Trophoblast cell (in vitro differentiated cells and primary cell): ENCODE measurements around the gene ZP4.
A peak's percentile ranks its signal among the peaks of the same experiment; 100 is the strongest.

Source experiments
- DNase-seq, 2 donors: peaks; one replicate each; pipeline ENCODE4 v3.0.0-alpha.2; 2016
- H2AFZ ChIP-seq: 2 replicates; pipeline ENCODE4 v1.6.1; 2013; ENCODE audit warnings: low read length, moderate library complexity, mild to moderate bottlenecking; ENCODE audit not compliant: insufficient read depth, poor library complexity
- H2AK5ac ChIP-seq: 2 replicates; pipeline ENCODE4 v1.6.1; 2013; ENCODE audit warnings: mild to moderate bottlenecking, low read length
- H2BK120ac ChIP-seq: 2 replicates; pipeline ENCODE4 v1.6.1; 2013; ENCODE audit warnings: low read length, mild to moderate bottlenecking, moderate library complexity; ENCODE audit not compliant: insufficient read depth, poor library complexity
- H2BK12ac ChIP-seq: 2 replicates; pipeline ENCODE4 v1.6.1; 2013; ENCODE audit warnings: mild to moderate bottlenecking, low read length, moderate library complexity
- H2BK5ac ChIP-seq: 2 replicates; pipeline ENCODE4 v1.6.1; 2013; ENCODE audit warnings: low read length, low read depth, moderate library complexity, mild to moderate bottlenecking; ENCODE audit not compliant: poor library complexity
- H3K14ac ChIP-seq: 2 replicates; pipeline ENCODE4 v1.6.1; 2013; ENCODE audit warnings: mild to moderate bottlenecking, low read length
- H3K18ac ChIP-seq: 2 replicates; pipeline ENCODE4 v1.6.1; 2013; ENCODE audit warnings: mild to moderate bottlenecking, low read length
- H3K23ac ChIP-seq: 2 replicates; pipeline ENCODE4 v1.6.1; 2013; ENCODE audit warnings: low read length
- H3K27ac ChIP-seq: 2 replicates; pipeline ENCODE4 v1.5.1; 2013; ENCODE audit warnings: low read depth, mild to moderate bottlenecking, inconsistent platforms, low read length, moderate library complexity
- H3K27me3 ChIP-seq: 2 replicates; pipeline ENCODE4 v1.6.1; 2013; ENCODE audit warnings: inconsistent platforms, mild to moderate bottlenecking, low read length, moderate library complexity; ENCODE audit not compliant: insufficient read depth
- H3K36me3 ChIP-seq, 2 experiments: 1 replicate in 1 of 2; 2 replicates in 1 of 2; pipeline ENCODE4 v1.6.1; 2013; ENCODE audit warnings: low read length in 2 of 2, mild to moderate bottlenecking in 2 of 2, moderate library complexity in 1 of 2; ENCODE audit not compliant: insufficient read depth in 2 of 2, control insufficient read depth in 1 of 2
- H3K4ac ChIP-seq: 2 replicates; pipeline ENCODE4 v1.6.1; 2013; ENCODE audit warnings: low read depth, mild to moderate bottlenecking, low read length, moderate library complexity
- H3K4me1 ChIP-seq, 2 experiments: 1 replicate in 1 of 2; 2 replicates in 1 of 2; pipeline ENCODE4 v1.6.1; 2013; ENCODE audit warnings: low read length in 2 of 2, mild to moderate bottlenecking in 2 of 2, moderate library complexity in 1 of 2; ENCODE audit not compliant: insufficient read depth in 2 of 2, control insufficient read depth in 1 of 2
- H3K4me2 ChIP-seq: 2 replicates; pipeline ENCODE4 v1.6.1; 2013; ENCODE audit warnings: inconsistent platforms, mild to moderate bottlenecking, low read length, moderate library complexity
- H3K4me3 ChIP-seq: 2 replicates; pipeline ENCODE4 v1.5.1; 2013; ENCODE audit warnings: mild to moderate bottlenecking, low read depth, low read length, inconsistent platforms
- H3K79me1 ChIP-seq: one replicate; pipeline ENCODE4 v1.6.1; 2013; ENCODE audit warnings: low read length
- H3K79me2 ChIP-seq: 2 replicates; pipeline ENCODE4 v1.6.1; 2013; ENCODE audit warnings: low read length, mild to moderate bottlenecking; ENCODE audit not compliant: control insufficient read depth, insufficient read depth, poor library complexity
- H3K9ac ChIP-seq: 2 replicates; pipeline ENCODE4 v1.6.1; 2013; ENCODE audit warnings: mild to moderate bottlenecking, low read length
- H3K9me3 ChIP-seq: 2 replicates; pipeline ENCODE4 v1.6.1; 2013; ENCODE audit warnings: low read depth, mild to moderate bottlenecking, control low read depth, inconsistent platforms, low read length; ENCODE audit not compliant: insufficient read depth
- H4K12ac ChIP-seq: 2 replicates; pipeline ENCODE4 v1.6.1; 2013; ENCODE audit warnings: low read depth, mild to moderate bottlenecking, low read length, moderate library complexity
- H4K8ac ChIP-seq: 2 replicates; pipeline ENCODE4 v1.6.1; 2013; ENCODE audit warnings: low read depth, mild to moderate bottlenecking, low read length, moderate library complexity
- H4K91ac ChIP-seq: one replicate; pipeline ENCODE4 v1.6.1; 2013; ENCODE audit warnings: low read depth, mild to moderate bottlenecking, low read length, moderate library complexity
- WGBS: extraction: QIAGEN DNeasy Blood & Tissue Kit; methylation state at CpG from one replicate; pipeline ENCODE4 v1.1.7; 2013; ENCODE audit warnings: missing lambda C conversion rate; ENCODE audit not compliant: insufficient read length, insufficient coverage; ENCODE audit errors: extremely low coverage; 5-methylcytosine and 5-hydroxymethylcytosine counted together

Gene ZP4

DNA sequence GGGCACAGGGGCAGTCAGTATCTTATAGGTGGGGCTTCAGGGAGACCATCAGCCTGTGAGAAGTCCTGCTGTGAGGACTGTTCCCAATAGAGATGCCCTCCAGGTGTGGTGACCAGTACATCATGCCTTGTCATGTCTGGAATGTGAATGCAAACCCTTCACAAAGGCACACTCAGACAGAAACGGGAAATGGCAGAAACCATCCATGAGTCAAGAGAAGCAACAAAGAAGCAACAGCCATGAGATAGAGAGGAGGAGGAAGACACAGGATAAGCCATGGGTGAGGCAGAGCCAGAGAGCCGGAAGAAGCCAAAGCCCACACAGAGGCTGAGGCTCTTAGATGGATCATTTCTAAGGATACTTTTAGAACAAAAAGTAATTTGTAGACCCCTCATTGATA, 20.1 kb upstream of the ZP4 start:
- Histone ChIP-seq H3K79me1 (no peaks in the 10 kb centered on the region), H3K79me2 (no peaks in the 10 kb centered on the region), H3K4ac (no peak overlapping the region), H2AK5ac (no peak overlapping the region), H3K4me2 (no peak overlapping the region), H3K23ac (peak overlapping the region; percentile 21), H3K27me3 (no peaks in the 10 kb centered on the region), H3K27ac (no peak overlapping the region), H3K4me3 (no peak overlapping the region), H4K8ac (no peak overlapping the region), H3K9me3 (peaks cover 3% of the 10 kb centered on the region), H3K14ac (no peak overlapping the region), H3K9ac (peak overlapping the region; percentile 63), H2BK5ac (no peak overlapping the region), H3K18ac (no peak overlapping the region), H4K12ac (no peak overlapping the region), H4K91ac (no peak overlapping the region), H2BK12ac (no peak overlapping the region), H2AFZ (no peak overlapping the region), H2BK120ac (no peak overlapping the region), H3K36me3 (no peaks in the 10 kb centered on the region), H3K4me1 (no peaks in the 10 kb centered on the region)
- WGBS, result no CpG with 5 or more reads among the region's 2 CpGs
- DNase-seq, result peak; percentile 42 to 58

DNA sequence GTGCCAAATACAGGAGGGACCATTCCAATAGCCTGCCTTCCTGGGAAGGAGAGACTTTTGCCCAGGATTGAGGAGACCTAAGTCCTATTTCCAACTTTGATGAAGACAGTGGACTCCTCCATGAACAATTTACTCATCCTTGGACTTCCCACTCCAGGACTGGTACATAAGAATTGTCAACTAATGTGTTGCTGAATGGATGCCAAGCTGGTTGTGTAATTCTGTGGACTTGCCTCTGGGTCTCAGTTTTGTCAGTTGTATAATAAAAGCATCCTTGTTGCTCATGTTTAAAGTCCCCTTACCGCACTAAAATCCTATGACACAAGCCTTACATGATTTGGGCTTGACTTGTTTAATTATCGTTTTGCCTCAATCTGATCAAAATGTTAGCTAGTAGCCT, 13.2 kb upstream of the ZP4 start:
- Histone ChIP-seq H3K4me2 (no peak overlapping the region), H3K27me3 (no peaks in the 10 kb centered on the region), H3K27ac (no peak overlapping the region), H3K23ac (no peak overlapping the region), H3K18ac (no peak overlapping the region), H3K79me2 (no peaks in the 10 kb centered on the region), H3K9me3 (no peaks in the 10 kb centered on the region), H4K91ac (no peak overlapping the region), H3K4me3 (no peak overlapping the region), H4K12ac (no peak overlapping the region), H2BK5ac (no peak overlapping the region), H4K8ac (no peak overlapping the region), H2AFZ (no peak overlapping the region), H2AK5ac (no peak overlapping the region), H3K9ac (no peak overlapping the region), H3K4me1 (no peaks in the 10 kb centered on the region), H3K79me1 (no peaks in the 10 kb centered on the region), H3K36me3 (no peaks in the 10 kb centered on the region), H3K14ac (no peak overlapping the region), H2BK120ac (no peak overlapping the region), H3K4ac (no peak overlapping the region), H2BK12ac (no peak overlapping the region)
- WGBS, result no CpG with 5 or more reads among the region's 2 CpGs
- no peak for DNase-seq

DNA sequence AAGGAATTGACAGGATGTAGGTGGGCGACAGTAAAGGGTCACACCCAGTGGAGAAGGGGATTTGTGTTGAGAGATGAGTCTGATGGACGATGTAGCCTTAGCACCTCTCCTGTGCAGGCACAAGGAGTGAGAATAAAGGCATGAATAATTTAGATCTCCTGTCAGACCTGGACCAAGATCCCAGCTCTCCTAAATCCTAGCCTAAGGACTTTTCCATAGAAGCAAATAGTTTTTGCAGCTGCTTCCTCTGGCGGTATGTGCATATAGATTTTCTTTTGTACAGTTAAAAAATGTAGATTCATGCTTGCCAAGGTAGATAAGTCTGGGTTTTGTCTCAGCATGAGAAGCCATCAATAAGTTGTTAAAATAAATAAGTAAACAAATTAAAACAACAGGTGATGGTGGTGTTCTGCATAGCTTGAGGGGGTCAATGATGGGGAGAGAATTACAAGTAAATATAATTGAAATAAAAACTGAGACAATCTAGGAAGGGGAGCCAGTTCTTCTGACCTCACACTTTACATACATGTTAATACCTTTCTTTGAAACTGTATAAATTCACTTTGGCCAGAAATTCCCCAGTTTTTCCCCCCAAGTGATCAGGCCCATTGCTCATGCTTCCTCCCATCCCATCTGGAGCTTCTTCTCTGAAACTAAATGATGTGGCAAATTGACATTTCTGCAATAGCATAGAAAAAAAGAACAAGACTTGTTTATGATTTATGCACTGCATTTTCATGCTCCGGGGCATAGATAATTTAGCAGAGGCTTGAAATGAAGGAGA, 12.4 kb upstream of the ZP4 start:
- no peak overlapping the region for H3K4me2 ChIP-seq
- H3K18ac ChIP-seq, result no peak overlapping the region
- H3K79me2 ChIP-seq, result no peaks in the 10 kb centered on the region
- H3K36me3 ChIP-seq, result no peaks in the 10 kb centered on the region
- no peaks in the 10 kb centered on the region for H3K4me1 ChIP-seq
- H3K4me3 ChIP-seq, result no peak overlapping the region
- no peak overlapping the region for H3K27ac ChIP-seq
- no peaks in the 10 kb centered on the region for H3K9me3 ChIP-seq
- no CpG with 5 or more reads among the region's 4 CpGs for WGBS
- H4K91ac ChIP-seq, result no peak overlapping the region
- no peak overlapping the region for H4K12ac ChIP-seq
- H2AFZ ChIP-seq, result no peak overlapping the region
- H3K9ac ChIP-seq, result no peak overlapping the region
- H3K79me1 ChIP-seq, result no peaks in the 10 kb centered on the region
- H3K23ac ChIP-seq, result no peak overlapping the region
- no peak overlapping the region for H3K14ac ChIP-seq
- no peak overlapping the region for H2BK5ac ChIP-seq
- no peak overlapping the region for H2BK120ac ChIP-seq
- no peak for DNase-seq
- H2AK5ac ChIP-seq, result no peak overlapping the region
- H3K4ac ChIP-seq, result no peak overlapping the region
- H4K8ac ChIP-seq, result no peak overlapping the region
- no peaks in the 10 kb centered on the region for H3K27me3 ChIP-seq
- H2BK12ac ChIP-seq, result no peak overlapping the region

DNA sequence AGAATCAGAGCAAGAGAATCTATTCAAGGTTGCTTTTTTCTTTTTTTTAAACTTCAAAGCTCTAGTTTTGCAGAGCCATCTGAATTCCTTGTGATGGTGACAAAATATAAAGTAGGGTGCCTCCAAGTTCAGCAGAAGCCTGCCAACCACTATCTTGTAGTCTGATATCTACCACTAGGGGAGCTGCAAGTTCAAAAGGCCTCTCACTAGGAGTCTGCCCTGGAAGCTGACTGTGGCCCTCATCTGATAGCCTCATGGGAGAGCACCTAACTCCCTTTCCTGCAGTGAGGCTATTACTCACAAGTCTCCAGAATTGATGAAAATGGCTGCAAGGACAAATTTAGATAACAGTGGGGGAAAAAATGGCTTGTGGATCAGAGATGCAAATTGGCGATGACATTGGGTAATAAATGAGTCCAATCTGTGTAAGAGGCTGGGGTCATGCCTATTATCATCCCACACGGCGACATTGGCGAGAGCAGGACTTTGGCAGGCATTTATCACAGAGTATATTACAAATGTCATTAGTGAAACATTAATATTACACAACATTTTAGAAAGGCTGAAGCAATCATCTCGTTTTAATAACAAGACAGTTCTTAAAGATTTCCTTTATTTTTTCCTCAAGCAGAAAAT, 10.7 kb upstream of the ZP4 start:
- no peak overlapping the region for H3K4me2 ChIP-seq
- H2BK5ac ChIP-seq, result no peak overlapping the region
- WGBS, result no CpG with 5 or more reads among the region's 5 CpGs
- H3K18ac ChIP-seq, result no peak overlapping the region
- H3K4ac ChIP-seq, result no peak overlapping the region
- H3K4me1 ChIP-seq, result no peaks in the 10 kb centered on the region
- no peak overlapping the region for H4K12ac ChIP-seq
- no peaks in the 10 kb centered on the region for H3K27me3 ChIP-seq
- H2BK12ac ChIP-seq, result no peak overlapping the region
- no peak overlapping the region for H3K14ac ChIP-seq
- H2AK5ac ChIP-seq, result no peak overlapping the region
- H3K36me3 ChIP-seq, result no peaks in the 10 kb centered on the region
- H4K8ac ChIP-seq, result no peak overlapping the region
- H3K9me3 ChIP-seq, result no peaks in the 10 kb centered on the region
- no peak overlapping the region for H3K27ac ChIP-seq
- H3K79me2 ChIP-seq, result no peaks in the 10 kb centered on the region
- H3K23ac ChIP-seq, result no peak overlapping the region
- H2BK120ac ChIP-seq, result no peak overlapping the region
- no peak overlapping the region for H4K91ac ChIP-seq
- DNase-seq, result peak; percentile 27 to 53
- H3K4me3 ChIP-seq, result no peak overlapping the region
- H3K79me1 ChIP-seq, result no peaks in the 10 kb centered on the region
- H3K9ac ChIP-seq, result no peak overlapping the region
- no peak overlapping the region for H2AFZ ChIP-seq
